Transverse colon (tissue), 4 donors: ENCODE results near the gene ARRDC2.

Experiments used
- POLR2A ChIP-seq: fragments of 450-650 bp; IDR thresholded peaks from one replicate; pipeline ENCODE4 v1.6.1; 2016; ENCODE audit warnings: antibody characterized with exemption, mild to moderate bottlenecking, moderate library complexity
- POLR2AphosphoS5 ChIP-seq, 3 donors: sonication (generic); formaldehyde crosslinking; IDR thresholded peaks; one replicate each; pipeline ENCODE4 v1.6.1; 2016; ENCODE audit warnings: antibody characterized with exemption in 3 of 3
- TF ChIP-seq, protein P1 (sequence below), 5 experiments: fragments of 200-600 bp in 3 of 5; fragments of 450-650 bp in 2 of 5; sonication (generic) in 3 of 5; IDR thresholded peaks; 1 replicate in 2 of 5; 2 replicates in 3 of 5; pipeline ENCODE4 v1.5.1; 2016 to 2017; ENCODE audit warnings: antibody characterized with exemption in 5 of 5, inconsistent platforms in 3 of 5, mild to moderate bottlenecking in 2 of 5, moderate library complexity in 1 of 5

DNA sequence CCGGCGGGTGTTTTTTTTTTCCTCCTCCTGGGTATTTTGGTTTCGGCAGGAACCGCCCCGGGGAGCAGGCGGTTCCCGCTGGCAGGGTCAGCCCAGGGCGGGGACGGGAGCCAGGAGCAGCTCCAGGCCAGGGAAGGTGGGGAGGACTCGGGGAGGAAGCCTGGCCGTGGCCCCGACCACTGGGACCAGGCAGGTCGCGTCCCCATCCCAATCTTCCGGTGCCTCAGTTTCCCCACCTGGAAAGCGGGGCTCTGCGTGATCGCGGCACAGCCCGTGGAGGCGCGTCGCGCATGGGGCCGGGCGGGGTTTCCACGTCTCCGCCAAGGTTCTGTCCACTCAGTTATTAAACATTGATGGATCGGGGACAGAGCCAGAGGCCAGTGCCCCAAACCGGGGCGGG, 43.9 kb downstream of the ARRDC2 start:
- TF ChIP-seq POLR2AphosphoS5 (IDR thresholded peaks at IDR 0.05) (no peak), POLR2A (no peak)
- TF ChIP-seq, protein P1, sequence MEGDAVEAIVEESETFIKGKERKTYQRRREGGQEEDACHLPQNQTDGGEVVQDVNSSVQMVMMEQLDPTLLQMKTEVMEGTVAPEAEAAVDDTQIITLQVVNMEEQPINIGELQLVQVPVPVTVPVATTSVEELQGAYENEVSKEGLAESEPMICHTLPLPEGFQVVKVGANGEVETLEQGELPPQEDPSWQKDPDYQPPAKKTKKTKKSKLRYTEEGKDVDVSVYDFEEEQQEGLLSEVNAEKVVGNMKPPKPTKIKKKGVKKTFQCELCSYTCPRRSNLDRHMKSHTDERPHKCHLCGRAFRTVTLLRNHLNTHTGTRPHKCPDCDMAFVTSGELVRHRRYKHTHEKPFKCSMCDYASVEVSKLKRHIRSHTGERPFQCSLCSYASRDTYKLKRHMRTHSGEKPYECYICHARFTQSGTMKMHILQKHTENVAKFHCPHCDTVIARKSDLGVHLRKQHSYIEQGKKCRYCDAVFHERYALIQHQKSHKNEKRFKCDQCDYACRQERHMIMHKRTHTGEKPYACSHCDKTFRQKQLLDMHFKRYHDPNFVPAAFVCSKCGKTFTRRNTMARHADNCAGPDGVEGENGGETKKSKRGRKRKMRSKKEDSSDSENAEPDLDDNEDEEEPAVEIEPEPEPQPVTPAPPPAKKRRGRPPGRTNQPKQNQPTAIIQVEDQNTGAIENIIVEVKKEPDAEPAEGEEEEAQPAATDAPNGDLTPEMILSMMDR (IDR thresholded peaks at IDR 0.05) = no peak
